HL-60 (cell line): ENCODE results near the gene BCL7A.

ENCODE experiments used
- DNase-seq, 2 experiments: peaks; one replicate each; pipeline ENCODE4 v3.0.0-alpha.2; 2010 to 2020; ENCODE audit warnings: low read depth in 1 of 2, low spot score in 1 of 2
- H3K27ac ChIP-seq: fragments of 250-450 bp; sonication (Bioruptor Pico); replicated peaks from 2 replicates; pipeline ENCODE4 v1.5.1; 2020; ENCODE audit warnings: mild to moderate bottlenecking, moderate library complexity
- H3K27me3 ChIP-seq: fragments of 250-450 bp; sonication (Bioruptor Pico); 2 replicates; pipeline ENCODE4 v1.5.1; 2021; ENCODE audit warnings: mild to moderate bottlenecking, moderate library complexity; ENCODE audit not compliant: insufficient read depth, poor library complexity, severe bottlenecking
- H3K4me3 ChIP-seq: replicated peaks from 2 replicates; pipeline ENCODE4 v1.5.1; 2011; ENCODE audit warnings: mild to moderate bottlenecking, control low read depth, low read length; ENCODE audit not compliant: insufficient read depth
- GABPA ChIP-seq: IDR thresholded peaks from 2 replicates; pipeline ENCODE4 v1.6.1; 2012; ENCODE audit warnings: low read depth
- POLR2AphosphoS5 ChIP-seq: IDR thresholded peaks from 2 replicates; pipeline ENCODE4 v1.6.1; 2012; ENCODE audit warnings: low read depth
- SPI1 ChIP-seq: IDR thresholded peaks from 2 replicates; pipeline ENCODE4 v1.6.1; 2012; ENCODE audit warnings: low read depth, mild to moderate bottlenecking, borderline replicate concordance
- TF ChIP-seq, protein P1 (sequence below): IDR thresholded peaks from one replicate; pipeline ENCODE4 v1.5.1; 2011; ENCODE audit warnings: low read length, control low read depth, inconsistent platforms; ENCODE audit not compliant: insufficient read depth
- TF ChIP-seq, protein P2 (sequence below): IDR thresholded peaks from 2 replicates; pipeline ENCODE4 v1.6.1; 2012; ENCODE audit warnings: low read depth; ENCODE audit not compliant: insufficient replicate concordance

The BCL7A gene

DNA sequence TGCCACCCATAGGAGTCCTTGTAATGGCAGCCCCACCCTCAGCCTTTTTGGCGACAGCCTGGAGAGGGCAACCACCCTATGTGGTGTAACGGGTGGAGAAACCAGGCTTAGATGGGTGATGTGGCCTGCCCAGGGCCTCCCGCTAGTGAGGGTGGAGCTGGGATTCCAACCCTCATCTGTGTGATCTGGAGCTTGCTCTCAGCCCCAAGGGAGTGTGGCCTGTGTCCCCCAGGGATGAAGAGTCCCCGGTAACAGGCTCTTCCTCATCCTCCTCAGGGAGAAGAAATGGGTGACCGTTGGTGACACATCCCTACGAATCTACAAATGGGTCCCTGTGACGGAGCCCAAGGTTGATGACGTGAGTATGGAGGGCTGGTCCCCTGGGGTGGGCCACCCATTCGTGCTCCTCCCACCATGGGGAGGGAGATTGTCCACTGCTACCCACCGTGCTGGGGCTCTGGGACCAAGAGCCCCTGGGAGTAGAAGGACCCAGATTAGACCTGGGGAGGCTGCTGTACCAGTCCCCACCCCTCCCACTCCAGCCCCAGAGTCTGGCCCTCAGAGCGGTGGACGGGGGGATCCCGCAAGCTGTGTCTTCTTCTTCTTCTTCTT lies 8.8 kb downstream of the BCL7A start:
- no peak overlapping the region for H3K4me3 ChIP-seq
- H3K27ac ChIP-seq: no peak overlapping the region
- TF ChIP-seq, protein P1, sequence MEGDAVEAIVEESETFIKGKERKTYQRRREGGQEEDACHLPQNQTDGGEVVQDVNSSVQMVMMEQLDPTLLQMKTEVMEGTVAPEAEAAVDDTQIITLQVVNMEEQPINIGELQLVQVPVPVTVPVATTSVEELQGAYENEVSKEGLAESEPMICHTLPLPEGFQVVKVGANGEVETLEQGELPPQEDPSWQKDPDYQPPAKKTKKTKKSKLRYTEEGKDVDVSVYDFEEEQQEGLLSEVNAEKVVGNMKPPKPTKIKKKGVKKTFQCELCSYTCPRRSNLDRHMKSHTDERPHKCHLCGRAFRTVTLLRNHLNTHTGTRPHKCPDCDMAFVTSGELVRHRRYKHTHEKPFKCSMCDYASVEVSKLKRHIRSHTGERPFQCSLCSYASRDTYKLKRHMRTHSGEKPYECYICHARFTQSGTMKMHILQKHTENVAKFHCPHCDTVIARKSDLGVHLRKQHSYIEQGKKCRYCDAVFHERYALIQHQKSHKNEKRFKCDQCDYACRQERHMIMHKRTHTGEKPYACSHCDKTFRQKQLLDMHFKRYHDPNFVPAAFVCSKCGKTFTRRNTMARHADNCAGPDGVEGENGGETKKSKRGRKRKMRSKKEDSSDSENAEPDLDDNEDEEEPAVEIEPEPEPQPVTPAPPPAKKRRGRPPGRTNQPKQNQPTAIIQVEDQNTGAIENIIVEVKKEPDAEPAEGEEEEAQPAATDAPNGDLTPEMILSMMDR: no peak
- no peak for TF ChIP-seq POLR2AphosphoS5
- no peak for TF ChIP-seq SPI1
- TF ChIP-seq GABPA: no peak
- TF ChIP-seq, protein P2, sequence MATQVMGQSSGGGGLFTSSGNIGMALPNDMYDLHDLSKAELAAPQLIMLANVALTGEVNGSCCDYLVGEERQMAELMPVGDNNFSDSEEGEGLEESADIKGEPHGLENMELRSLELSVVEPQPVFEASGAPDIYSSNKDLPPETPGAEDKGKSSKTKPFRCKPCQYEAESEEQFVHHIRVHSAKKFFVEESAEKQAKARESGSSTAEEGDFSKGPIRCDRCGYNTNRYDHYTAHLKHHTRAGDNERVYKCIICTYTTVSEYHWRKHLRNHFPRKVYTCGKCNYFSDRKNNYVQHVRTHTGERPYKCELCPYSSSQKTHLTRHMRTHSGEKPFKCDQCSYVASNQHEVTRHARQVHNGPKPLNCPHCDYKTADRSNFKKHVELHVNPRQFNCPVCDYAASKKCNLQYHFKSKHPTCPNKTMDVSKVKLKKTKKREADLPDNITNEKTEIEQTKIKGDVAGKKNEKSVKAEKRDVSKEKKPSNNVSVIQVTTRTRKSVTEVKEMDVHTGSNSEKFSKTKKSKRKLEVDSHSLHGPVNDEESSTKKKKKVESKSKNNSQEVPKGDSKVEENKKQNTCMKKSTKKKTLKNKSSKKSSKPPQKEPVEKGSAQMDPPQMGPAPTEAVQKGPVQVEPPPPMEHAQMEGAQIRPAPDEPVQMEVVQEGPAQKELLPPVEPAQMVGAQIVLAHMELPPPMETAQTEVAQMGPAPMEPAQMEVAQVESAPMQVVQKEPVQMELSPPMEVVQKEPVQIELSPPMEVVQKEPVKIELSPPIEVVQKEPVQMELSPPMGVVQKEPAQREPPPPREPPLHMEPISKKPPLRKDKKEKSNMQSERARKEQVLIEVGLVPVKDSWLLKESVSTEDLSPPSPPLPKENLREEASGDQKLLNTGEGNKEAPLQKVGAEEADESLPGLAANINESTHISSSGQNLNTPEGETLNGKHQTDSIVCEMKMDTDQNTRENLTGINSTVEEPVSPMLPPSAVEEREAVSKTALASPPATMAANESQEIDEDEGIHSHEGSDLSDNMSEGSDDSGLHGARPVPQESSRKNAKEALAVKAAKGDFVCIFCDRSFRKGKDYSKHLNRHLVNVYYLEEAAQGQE: no peak
- no peak for DNase-seq
- H3K27me3 ChIP-seq: no peaks in the 10 kb centered on the region

DNA sequence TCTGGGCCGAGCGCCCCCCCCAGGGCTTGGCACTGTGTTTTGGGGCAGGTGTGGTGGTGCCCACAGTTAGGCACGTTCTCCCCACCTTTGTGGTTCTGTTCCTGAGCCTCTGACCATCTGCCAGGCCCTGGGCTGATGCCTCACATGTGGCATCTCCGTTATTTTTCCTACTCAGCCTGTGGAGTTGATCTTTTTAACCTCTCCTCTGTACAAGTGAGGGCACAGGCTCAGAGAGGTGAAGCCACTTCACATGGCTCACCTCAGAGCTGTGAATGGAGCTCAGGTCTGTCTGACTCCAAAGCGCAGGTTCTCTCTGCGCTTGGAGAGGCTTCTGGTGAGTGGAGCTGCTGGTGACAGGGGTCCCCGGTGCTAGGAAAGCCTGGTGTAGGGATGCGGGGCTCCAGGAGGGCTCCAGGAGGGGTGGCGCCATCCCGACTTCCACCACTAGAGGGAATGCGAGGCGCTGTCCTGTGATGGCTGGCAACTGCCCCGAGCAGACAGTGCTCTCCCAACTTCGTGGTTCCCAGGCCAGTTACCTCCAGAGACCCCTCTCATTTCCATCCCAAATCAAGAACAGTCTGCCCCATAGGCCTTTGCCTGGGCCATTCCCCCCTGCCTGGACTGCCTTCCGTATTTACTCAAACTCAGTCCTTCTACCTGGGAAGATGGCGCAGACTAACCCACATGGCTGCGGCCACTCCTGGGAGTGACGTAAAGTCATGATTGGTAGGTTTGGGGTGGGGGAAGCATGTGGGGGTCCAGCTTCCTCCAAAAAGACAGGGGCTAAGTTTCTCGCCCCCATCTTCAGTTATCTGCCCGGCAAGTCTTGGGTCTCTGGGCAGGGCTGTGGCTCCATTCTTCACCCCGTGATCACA lies 9.9 kb downstream of the BCL7A start:
- DNase-seq: peak in 1 of 2 experiments; percentile 52
- Histone ChIP-seq H3K27me3 (no peaks in the 10 kb centered on the region), H3K4me3 (no peak overlapping the region), H3K27ac (no peak overlapping the region)
- no peak for TF ChIP-seq GABPA
- TF ChIP-seq, protein P1: peak; percentile 58

DNA sequence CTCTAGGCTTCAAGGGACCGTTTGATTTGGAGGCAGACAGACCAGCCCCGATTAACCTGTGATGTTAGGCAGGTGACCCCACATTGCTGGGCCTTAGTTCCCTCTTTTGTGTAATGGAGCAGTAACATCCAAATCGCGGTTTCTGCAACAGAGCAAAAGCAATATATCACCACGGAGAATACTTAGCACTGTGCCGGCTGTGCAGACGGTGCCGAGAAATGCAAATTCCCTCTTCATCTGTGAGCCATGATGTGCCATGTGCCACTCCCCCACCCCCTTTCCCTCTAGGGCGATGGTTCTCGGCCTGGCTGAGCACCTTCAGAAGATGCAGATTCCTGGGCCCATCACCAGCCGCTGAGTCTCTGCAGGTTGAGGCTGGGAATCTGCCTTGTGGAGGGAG lies 10.9 kb downstream of the BCL7A start:
- no peak overlapping the region for H3K4me3 ChIP-seq
- TF ChIP-seq, protein P2: no peak
- no peak for TF ChIP-seq POLR2AphosphoS5
- TF ChIP-seq GABPA: no peak
- TF ChIP-seq, protein P1: no peak
- TF ChIP-seq SPI1: no peak
- DNase-seq: no peak
- no peak overlapping the region for H3K27ac ChIP-seq
- no peaks in the 10 kb centered on the region for H3K27me3 ChIP-seq
